ENCODE results near the gene ARID5B.

ARID5B gene

DNA sequence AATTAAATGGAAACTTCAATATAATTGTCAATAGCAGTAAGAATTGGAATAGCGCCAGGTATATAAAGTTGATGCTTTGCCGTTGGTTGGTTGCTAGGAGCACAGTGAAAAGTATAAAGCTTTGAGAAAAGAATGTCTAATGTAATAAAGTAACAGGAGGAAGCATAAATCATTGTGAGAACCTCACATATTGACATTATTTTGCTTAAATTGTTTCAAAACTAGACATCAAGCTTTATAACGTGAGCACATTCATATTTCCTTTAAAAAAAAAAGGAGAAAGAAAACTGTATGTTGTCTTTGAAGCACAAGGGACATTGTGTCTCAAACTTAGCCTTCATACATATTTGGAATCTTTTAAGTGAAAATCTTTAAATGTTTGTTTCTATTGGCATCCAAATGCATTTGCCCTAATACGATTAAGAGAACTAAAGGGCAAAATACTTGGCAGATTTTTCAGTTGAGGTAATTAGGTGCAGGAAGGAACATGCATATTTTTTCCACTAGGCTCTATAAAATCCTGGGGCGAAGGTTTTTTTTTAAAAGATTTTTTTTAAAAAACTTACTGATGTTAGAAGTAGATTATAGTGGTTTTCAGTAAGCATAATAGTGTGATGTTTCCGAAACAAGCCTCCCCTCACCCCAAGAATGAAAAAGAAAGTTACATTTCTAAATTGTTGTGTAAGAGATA is 92.4 kb downstream of the ARID5B start:
- no peak for DNase-seq

DNA sequence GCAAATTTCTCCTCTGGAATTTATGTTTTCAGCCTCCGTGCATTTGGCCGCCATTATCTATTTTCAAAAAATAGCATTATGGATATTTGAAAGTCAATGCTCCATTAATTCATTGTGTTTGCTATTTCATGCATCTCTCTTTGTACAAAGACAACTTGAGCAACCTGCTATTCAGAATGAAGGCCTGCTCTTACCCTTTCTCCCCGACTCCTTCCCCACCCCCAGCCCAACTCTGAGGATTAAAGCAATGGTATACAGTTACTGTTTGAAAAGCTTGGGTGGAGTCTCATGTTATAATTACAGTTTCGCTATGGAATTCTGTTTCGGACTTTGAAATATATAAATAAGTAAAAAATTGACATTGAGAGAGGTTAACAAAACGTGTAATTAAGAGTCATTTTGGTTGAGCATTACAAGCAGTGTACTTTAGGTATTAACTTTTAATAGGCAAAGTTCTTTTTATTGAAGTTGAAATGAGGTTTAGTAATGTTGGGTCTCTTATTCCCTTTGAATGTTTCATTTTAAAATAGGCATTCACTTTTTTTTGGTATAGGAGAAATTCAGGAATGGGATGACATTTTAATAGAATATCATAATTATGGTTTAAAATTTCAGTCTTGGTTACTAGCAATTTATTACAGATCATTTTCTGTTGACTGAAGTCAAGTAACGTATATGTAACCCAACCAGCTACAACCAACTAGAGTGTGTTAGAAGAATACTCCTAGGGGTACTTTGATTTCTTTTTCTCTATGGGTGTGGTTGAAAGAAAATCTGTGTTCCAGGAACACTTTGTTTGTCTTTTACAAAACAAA is 93.1 kb downstream of the ARID5B start:
- no peak for DNase-seq
- no peak for TF ChIP-seq POLR2A (IDR thresholded peaks at IDR 0.05; ENCODE audit: low read length)
- no peak for TF ChIP-seq GATA1 (IDR thresholded peaks at IDR 0.05; ENCODE audit: low read depth, low read length)

More for the DNA sequence above, 92.4 kb downstream of the ARID5B start:
- TF ChIP-seq POLR2A (IDR thresholded peaks at IDR 0.05; ENCODE audit: low read length) (no peak), GATA1 (IDR thresholded peaks at IDR 0.05; ENCODE audit: low read depth, low read length) (no peak)

DNA sequence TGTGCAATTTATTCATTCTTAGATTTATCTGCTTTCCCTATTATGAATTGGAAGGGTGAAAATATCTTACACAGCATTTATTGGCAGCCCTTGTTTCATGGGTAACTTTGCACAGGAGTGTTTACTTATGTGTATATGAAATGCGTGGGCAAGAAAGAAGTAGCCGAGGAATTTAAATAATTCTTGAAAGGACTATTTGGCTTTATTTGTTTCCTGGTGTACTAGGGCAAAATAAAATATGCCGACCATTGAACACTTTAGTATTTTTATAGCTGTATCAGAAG is 93.7 kb downstream of the ARID5B start:
- TF ChIP-seq GATA1 (IDR thresholded peaks at IDR 0.05; ENCODE audit: low read depth, low read length) (no peak), POLR2A (IDR thresholded peaks at IDR 0.05; ENCODE audit: low read length) (no peak)
- no peak for DNase-seq

DNA sequence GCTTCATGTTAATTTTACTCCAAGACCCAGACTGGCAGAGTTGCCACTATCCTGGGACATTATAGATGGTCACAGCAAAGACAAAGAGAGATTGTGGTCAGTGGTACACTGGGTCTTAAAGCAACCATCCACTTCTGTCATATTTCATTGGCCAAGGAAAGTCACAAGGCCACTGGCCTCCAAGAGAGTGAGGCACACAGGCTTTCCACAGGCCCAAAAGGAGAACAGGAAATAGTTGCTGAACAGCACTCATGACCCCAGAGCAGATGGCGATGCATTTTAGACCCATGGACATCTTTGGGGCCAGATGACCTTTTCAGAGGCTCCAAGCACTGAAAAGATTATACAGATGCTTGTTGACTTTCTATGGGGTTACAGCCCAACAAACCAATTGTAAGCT is 97.4 kb downstream of the ARID5B start:
- TF ChIP-seq POLR2A (IDR thresholded peaks at IDR 0.05; ENCODE audit: low read length) (no peak), GATA1 (IDR thresholded peaks at IDR 0.05; ENCODE audit: low read depth, low read length) (no peak)
- DNase-seq, result no peak

DNA sequence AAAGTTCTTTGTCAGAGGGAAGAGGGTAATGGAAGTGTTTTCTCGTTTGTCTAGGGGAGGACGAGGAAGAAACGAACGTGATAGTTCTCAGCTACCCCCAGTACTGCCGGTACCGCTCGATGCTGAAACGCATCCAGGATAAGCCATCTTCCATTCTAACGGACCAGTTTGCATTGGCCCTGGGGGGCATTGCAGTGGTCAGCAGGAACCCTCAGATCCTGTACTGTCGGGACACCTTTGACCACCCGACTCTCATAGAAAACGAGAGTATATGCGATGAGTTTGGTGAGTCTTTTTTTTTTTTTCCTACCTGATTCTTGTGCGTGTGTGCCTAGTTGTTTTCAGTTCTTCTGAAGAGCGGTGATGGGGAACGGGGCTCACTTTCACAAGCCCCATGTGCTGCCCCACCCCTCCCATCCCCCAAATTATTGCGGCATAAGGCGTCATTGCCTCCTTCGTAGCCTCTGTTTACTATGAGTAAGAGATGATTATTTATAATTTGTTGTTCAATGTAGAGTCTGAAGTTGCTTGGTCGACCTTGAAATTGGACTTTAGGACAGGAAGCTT is 98.6 kb downstream of the ARID5B start:
- TF ChIP-seq POLR2A (IDR thresholded peaks at IDR 0.05; ENCODE audit: low read length) (no peak), GATA1 (IDR thresholded peaks at IDR 0.05; ENCODE audit: low read depth, low read length) (no peak)
- no peak for DNase-seq

DNA sequence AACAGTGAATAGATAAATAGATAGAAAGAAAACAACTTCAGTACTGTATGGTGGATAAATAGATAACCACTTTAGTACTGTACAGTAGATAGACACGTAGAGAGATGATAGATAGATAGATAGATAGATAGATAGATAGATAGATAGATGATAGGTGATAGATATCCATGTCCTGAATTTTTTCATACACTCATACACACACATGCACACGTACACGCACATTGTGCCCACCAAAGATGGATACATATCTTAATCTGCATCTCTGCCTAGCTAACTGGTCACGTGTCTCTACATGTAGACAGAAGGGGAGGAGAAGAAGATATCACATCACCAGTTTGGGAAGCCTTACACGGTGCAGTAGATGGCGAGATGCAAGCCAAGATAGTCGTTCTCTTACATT is 99.2 kb downstream of the ARID5B start:
- TF ChIP-seq POLR2A (IDR thresholded peaks at IDR 0.05; ENCODE audit: low read length) (no peak), GATA1 (IDR thresholded peaks at IDR 0.05; ENCODE audit: low read depth, low read length) (no peak)
- DNase-seq, result no peak

DNA sequence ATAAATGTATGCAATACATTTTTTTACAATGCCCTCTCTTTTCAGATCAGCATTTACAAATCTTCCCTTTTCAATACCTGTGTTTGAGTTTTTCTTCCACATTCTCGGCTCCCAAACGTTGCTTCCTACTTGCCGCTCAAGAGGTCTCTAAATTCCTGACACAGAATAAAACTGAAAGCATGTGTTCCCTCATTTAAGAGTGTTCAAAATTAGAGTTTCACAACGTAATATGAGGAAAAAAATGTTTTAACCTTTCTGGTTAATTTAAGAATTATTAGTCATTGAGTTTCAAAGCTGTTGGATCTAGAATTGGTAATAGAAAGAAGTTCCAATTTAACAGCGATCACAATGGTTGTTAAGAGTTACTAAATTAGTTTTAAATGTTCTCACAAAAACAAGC is 100.4 kb downstream of the ARID5B start:
- no peak for DNase-seq
- no peak for TF ChIP-seq GATA1 (IDR thresholded peaks at IDR 0.05; ENCODE audit: low read depth, low read length)
- no peak for TF ChIP-seq POLR2A (IDR thresholded peaks at IDR 0.05; ENCODE audit: low read length)

DNA sequence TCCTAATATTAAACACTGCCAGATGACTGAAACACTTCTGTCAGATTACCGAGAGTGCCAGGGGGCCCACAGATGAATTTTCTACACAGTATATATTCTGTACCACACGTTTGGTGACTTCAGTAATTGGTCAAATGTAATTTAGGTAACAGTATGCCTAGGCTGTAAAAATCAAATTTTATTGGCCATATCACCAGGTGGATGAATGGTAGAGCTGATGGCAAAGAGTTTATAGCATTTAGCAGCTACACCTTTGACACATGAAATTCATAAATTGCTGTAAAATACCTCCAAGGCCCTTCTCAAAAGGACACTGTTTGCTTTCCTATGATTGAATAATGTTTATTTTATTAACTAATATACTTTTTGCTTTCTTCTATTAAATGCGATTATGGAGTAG is 101.3 kb downstream of the ARID5B start:
- no peak for TF ChIP-seq POLR2A (IDR thresholded peaks at IDR 0.05; ENCODE audit: low read length)
- no peak for TF ChIP-seq GATA1 (IDR thresholded peaks at IDR 0.05; ENCODE audit: low read depth, low read length)
- no peak for DNase-seq

DNA sequence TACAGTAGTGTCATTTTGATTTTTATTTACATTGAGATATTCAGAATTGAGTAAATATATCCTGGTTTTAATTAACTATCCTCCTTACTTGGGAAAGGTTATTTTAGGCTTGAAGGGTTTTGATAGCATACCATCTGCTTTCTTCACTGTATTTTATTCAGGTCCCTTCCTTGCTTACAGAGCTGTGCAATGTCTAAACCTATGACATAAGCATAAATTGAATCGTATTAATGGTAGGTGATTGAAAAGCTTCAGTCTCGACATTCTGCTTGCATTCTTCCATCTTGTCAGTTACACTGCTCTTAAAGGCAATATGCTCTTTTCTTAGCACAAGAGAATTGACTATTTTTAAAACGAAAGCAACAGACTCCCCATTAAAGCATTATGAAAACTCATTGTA is 102.5 kb downstream of the ARID5B start:
- DNase-seq, result no peak
- TF ChIP-seq GATA1 (IDR thresholded peaks at IDR 0.05; ENCODE audit: low read depth, low read length) (no peak), POLR2A (IDR thresholded peaks at IDR 0.05; ENCODE audit: low read length) (no peak)

DNA sequence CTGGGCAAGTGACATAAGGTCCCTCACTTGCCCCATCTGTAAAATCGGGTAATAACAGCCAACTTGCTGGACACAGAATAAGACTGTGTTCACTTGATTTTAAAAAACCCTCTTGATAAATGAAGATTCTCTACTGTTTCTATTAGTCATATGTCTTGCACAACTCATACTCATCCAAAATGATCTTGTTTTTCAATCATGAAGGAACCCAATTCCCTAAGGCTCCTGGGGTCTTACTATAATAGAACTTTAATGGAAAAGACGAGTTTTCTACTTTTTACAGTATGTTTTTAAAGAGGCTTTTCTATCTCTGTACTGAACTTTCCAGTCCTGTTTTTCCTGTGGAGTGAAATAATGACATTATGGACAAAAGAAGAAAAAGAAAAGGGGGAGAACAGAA is 103.8 kb downstream of the ARID5B start:
- TF ChIP-seq POLR2A (IDR thresholded peaks at IDR 0.05; ENCODE audit: low read length) (no peak), GATA1 (IDR thresholded peaks at IDR 0.05; ENCODE audit: low read depth, low read length) (no peak)
- no peak for DNase-seq

DNA sequence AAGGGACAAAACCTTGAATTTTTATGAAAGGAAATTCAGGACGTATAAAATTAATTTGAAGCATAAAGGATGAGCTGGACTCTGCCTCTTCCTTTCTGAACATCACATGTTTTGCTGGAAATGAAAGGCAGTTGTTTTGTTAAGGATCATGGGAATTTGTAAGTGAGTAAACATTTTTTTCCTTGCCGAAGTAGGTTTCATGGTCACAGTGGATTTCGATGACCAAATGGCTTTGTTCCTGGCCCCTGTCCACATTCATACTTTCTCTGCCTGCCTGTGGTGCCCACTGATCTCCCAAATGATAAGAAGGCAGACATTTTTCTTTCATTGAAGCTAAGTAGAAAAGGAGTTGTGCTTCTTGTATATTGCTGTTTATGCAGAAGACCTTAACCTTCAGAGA is 104.2 kb downstream of the ARID5B start:
- TF ChIP-seq POLR2A (IDR thresholded peaks at IDR 0.05; ENCODE audit: low read length) (no peak), GATA1 (IDR thresholded peaks at IDR 0.05; ENCODE audit: low read depth, low read length) (no peak)
- DNase-seq, result no peak

DNA sequence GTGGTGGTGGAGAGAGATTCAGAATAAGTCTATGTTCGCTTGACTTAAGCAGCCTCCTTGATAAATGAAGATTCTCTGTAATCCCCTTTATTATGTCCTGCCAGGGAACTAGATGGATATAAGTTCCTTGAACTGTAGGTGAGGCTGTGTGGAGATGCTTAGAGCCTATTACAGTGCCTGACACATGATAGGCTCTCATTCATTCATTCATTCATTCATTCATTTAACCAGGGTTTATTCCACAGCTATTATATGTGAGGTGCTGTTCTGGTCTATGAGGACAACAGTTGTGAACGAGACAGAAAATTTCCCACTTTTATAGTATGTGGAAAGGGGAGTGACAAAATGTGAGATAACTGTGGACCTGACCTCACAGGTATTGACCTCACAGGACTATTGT is 105.6 kb downstream of the ARID5B start:
- TF ChIP-seq POLR2A (IDR thresholded peaks at IDR 0.05; ENCODE audit: low read length) (no peak), GATA1 (IDR thresholded peaks at IDR 0.05; ENCODE audit: low read depth, low read length) (no peak)
- DNase-seq, result no peak

DNA sequence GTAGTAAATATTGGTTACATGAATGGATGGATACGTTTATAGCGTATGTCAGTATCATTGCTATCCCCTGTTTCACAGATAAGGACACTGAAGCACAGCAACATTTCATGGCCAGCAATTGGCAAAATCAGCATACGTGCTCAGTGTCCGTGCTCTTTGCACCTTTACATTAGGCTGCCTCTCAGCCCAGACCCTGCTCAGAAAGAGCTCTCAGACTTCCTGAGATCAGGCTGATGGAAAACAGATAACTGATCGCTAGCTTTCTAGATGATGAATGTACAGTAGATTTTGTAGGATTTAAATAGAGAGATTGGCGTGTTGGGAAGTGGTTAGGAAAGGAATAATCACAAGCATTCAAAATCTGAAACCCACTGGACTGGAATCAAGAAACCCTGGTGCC is 106.7 kb downstream of the ARID5B start:
- no peak for TF ChIP-seq GATA1 (IDR thresholded peaks at IDR 0.05; ENCODE audit: low read depth, low read length)

DNA sequence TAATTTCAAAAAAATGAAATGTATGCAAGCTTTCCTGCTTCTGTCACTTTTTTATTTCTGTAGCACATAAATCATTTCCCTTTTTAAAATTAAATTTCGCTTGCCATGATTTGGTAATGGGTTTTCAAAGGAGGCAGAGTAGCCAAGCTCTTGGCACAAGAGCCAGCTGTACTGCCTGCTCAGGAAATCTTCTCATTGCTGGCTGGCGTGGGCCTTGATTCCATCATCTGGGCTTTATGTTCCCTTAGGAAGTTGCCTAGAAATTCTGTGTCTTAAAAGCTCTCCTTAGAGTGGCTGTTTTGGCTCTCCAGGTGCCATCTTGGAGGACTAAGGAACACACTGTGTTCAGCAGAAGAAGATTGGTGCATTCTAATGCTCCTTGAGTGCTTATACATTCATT is 107.4 kb downstream of the ARID5B start:
- DNase-seq, result no peak
- no peak for TF ChIP-seq POLR2A (IDR thresholded peaks at IDR 0.05; ENCODE audit: low read length)
- no peak for TF ChIP-seq GATA1 (IDR thresholded peaks at IDR 0.05; ENCODE audit: low read depth, low read length)

More for the DNA sequence above, 106.7 kb downstream of the ARID5B start:
- no peak for DNase-seq

DNA sequence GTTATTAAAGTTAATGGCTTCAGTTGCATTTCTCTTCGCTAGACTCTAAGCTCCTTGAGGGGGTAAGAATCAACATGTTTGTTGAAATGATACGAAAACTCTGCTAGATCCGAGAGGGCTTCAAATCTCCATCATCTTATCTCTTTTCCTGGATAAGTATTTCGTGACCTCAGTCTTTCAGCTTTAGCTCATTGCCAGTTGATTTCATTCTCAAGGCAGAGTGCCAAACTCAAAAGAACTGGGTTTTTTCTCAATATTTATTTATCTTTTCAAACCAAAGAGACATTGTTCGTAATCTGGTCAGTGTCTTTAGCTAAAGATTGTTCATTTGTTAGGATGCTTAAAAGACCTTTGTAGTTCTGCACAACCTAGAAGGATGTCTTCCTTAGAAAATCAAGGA is 108.9 kb downstream of the ARID5B start:
- no peak for TF ChIP-seq GATA1 (IDR thresholded peaks at IDR 0.05; ENCODE audit: low read depth, low read length)
- TF ChIP-seq POLR2A (IDR thresholded peaks at IDR 0.05; ENCODE audit: low read length), result no peak
- no peak for DNase-seq
